OCI-LY1 (cell line): ENCODE results near the gene MTX1.

Experiments
- H2AFZ ChIP-seq: fragments of 200-600 bp; sonication (generic), shearing (Covaris generic); 2 replicates; pipeline ENCODE4 v1.6.0; 2014; ENCODE audit warnings: antibody characterized with exemption, mild to moderate bottlenecking, low read length
- H3F3A ChIP-seq: fragments of 200-600 bp; sonication (generic), shearing (Covaris generic); 2 replicates; pipeline ENCODE4 v1.6.0; 2014; ENCODE audit warnings: mild to moderate bottlenecking, antibody characterized with exemption, low read length, moderate library complexity; ENCODE audit not compliant: insufficient read depth
- H3K27ac ChIP-seq: fragments of 200-600 bp; sonication (generic); 2 replicates; pipeline ENCODE4 v1.5.1; 2014; ENCODE audit warnings: low read length, mixed run types, mild to moderate bottlenecking, low read depth; ENCODE audit not compliant: poor library complexity, severe bottlenecking
- H3K27me3 ChIP-seq: fragments of 200-600 bp; sonication (generic); 2 replicates; pipeline ENCODE4 v1.6.0; 2014; ENCODE audit warnings: antibody characterized with exemption, mild to moderate bottlenecking, low read length, moderate library complexity; ENCODE audit not compliant: insufficient read depth
- H3K36me3 ChIP-seq: fragments of 200-600 bp; sonication (generic); 2 replicates; pipeline ENCODE4 v1.6.1; 2014; ENCODE audit warnings: mild to moderate bottlenecking, antibody characterized with exemption, low read length, moderate library complexity, mixed read lengths; ENCODE audit not compliant: insufficient read depth
- H3K4me1 ChIP-seq: fragments of 200-600 bp; sonication (generic); 2 replicates; pipeline ENCODE4 v1.5.1; 2014; ENCODE audit warnings: mild to moderate bottlenecking, low read length, moderate library complexity; ENCODE audit not compliant: insufficient read depth, severe bottlenecking
- H3K4me2 ChIP-seq: fragments of 200-600 bp; sonication (generic), shearing (Covaris generic); 2 replicates; pipeline ENCODE4 v1.6.1; 2014; ENCODE audit warnings: low read length
- H3K4me3 ChIP-seq: fragments of 200-600 bp; sonication (generic); 2 replicates; pipeline ENCODE4 v1.5.1; 2014; ENCODE audit warnings: low read length, low read depth, mild to moderate bottlenecking, mixed read lengths; ENCODE audit not compliant: poor library complexity, severe bottlenecking
- H3K79me2 ChIP-seq: fragments of 200-600 bp; shearing (Covaris generic); 2 replicates; pipeline ENCODE4 v1.6.1; 2016; ENCODE audit warnings: mixed run types, low read length, mixed read lengths; ENCODE audit not compliant: insufficient read depth
- H3K9ac ChIP-seq: fragments of 200-600 bp; sonication (generic), shearing (Covaris generic); 2 replicates; pipeline ENCODE4 v1.6.1; 2014; ENCODE audit warnings: mild to moderate bottlenecking, low read length, mixed read lengths
- H3K9me2 ChIP-seq: fragments of 200-600 bp; sonication (generic), shearing (Covaris generic); 2 replicates; pipeline ENCODE4 v1.6.1; 2014; ENCODE audit warnings: low read depth, mild to moderate bottlenecking, low read length, mixed read lengths
- H3K9me3 ChIP-seq: fragments of 200-600 bp; shearing (Covaris generic); 2 replicates; pipeline ENCODE4 v1.6.1; 2014; ENCODE audit warnings: low read length, mixed read lengths
- H4K20me1 ChIP-seq: fragments of 200-600 bp; sonication (generic), shearing (Covaris generic); 2 replicates; pipeline ENCODE4 v1.6.0; 2016; ENCODE audit warnings: mild to moderate bottlenecking, low read length; ENCODE audit not compliant: insufficient read depth
- CTCF ChIP-seq: fragments of 200-600 bp; sonication (generic), shearing (Covaris generic); IDR thresholded peaks from 2 replicates; pipeline ENCODE4 v1.5.1; 2017; ENCODE audit warnings: mild to moderate bottlenecking, antibody characterized with exemption, low read length, moderate library complexity, mixed read lengths
- EZH2 ChIP-seq: fragments of 200-600 bp; sonication (generic), shearing (Covaris generic); IDR thresholded peaks from 2 replicates; pipeline ENCODE4 v1.8.0; 2017; ENCODE audit warnings: borderline replicate concordance, mixed run types, mild to moderate bottlenecking, antibody characterized with exemption, low read length, moderate library complexity, mixed read lengths

MTX1 gene

GRCh38 chr1:155176544-155177071 lies 31.9 kb upstream of the MTX1 start:
- H4K20me1 ChIP-seq, result no peaks in the 10 kb centered on the region
- no peak overlapping the region for H3K9ac ChIP-seq
- H3K27ac ChIP-seq, result peak overlapping the region; percentile 6
- no peaks in the 10 kb centered on the region for H3K79me2 ChIP-seq
- H3K4me3 ChIP-seq, result no peak overlapping the region
- peaks cover 28% of the 10 kb centered on the region for H3K4me1 ChIP-seq
- TF ChIP-seq EZH2, result no peak
- peak; percentile 85 for TF ChIP-seq CTCF
- peaks cover 4% of the 10 kb centered on the region; the same call in 1 of the 2 replicates for H3F3A ChIP-seq
- H2AFZ ChIP-seq, result no peak overlapping the region
- H3K36me3 ChIP-seq, result peaks cover 13% of the 10 kb centered on the region
- no peaks in the 10 kb centered on the region for H3K9me2 ChIP-seq
- H3K4me2 ChIP-seq, result no peak overlapping the region
- H3K27me3 ChIP-seq, result no peaks in the 10 kb centered on the region
- no peaks in the 10 kb centered on the region for H3K9me3 ChIP-seq

GRCh38 chr1:155177192-155177917 lies 31.1 kb upstream of the MTX1 start:
- Histone ChIP-seq H3K27me3 (no peaks in the 10 kb centered on the region), H3K9me3 (no peaks in the 10 kb centered on the region), H3K79me2 (no peaks in the 10 kb centered on the region), H3F3A (peaks cover 4% of the 10 kb centered on the region; the same call in 1 of the 2 replicates), H3K4me1 (peaks cover 21% of the 10 kb centered on the region), H3K4me3 (no peak overlapping the region), H2AFZ (no peak overlapping the region), H3K36me3 (peaks cover 13% of the 10 kb centered on the region), H4K20me1 (no peaks in the 10 kb centered on the region), H3K27ac (no peak overlapping the region), H3K9ac (no peak overlapping the region), H3K4me2 (no peak overlapping the region), H3K9me2 (no peaks in the 10 kb centered on the region)
- TF ChIP-seq EZH2 (no peak), CTCF (no peak)

GRCh38 chr1:155177918-155178281 lies 30.6 kb upstream of the MTX1 start:
- peaks cover 13% of the 10 kb centered on the region for H3K36me3 ChIP-seq
- no peaks in the 10 kb centered on the region for H4K20me1 ChIP-seq
- no peak overlapping the region for H3K4me2 ChIP-seq
- no peak overlapping the region for H3K4me3 ChIP-seq
- H3K4me1 ChIP-seq, result peaks cover 18% of the 10 kb centered on the region
- H2AFZ ChIP-seq, result no peak overlapping the region
- no peak overlapping the region for H3K27ac ChIP-seq
- H3K9me2 ChIP-seq, result no peaks in the 10 kb centered on the region
- H3K9me3 ChIP-seq, result no peaks in the 10 kb centered on the region
- H3K27me3 ChIP-seq, result no peaks in the 10 kb centered on the region
- no peak overlapping the region for H3K9ac ChIP-seq
- H3F3A ChIP-seq, result peaks cover 4% of the 10 kb centered on the region; the same call in 1 of the 2 replicates
- TF ChIP-seq EZH2 (no peak), CTCF (no peak)
- no peaks in the 10 kb centered on the region for H3K79me2 ChIP-seq
